CD4-positive, CD25-positive, alpha-beta regulatory T cell (primary cell): Measurements from ENCODE around the gene TAS2R31. TPM values are rescaled to one million over a fixed set of nuclear protein-coding genes. Genes with fewer than 3 reads are reported as not detected.
A peak's percentile ranks its signal among the peaks of the same experiment; 100 is the strongest.

Experiments used
- ATAC-seq, 2 donors: fragments of 150-1000 bp; cut with Tn5 transposase; one replicate each; pipeline ENCODE4 v1.10.0; 2021; ENCODE audit warnings: low read depth in 2 of 2, moderate number of reproducible peaks in 2 of 2, moderate library complexity in 1 of 2
- DNase-seq, 3 donors: peaks; one replicate each; pipeline versions ENCODE4 v3.0.0 to v3.0.0-alpha.2; 2012 to 2022; ENCODE audit warnings: mixed read lengths in 1 of 3
- H3K27ac ChIP-seq: one replicate; pipeline ENCODE4 v1.7.0; 2013; ENCODE audit warnings: mild to moderate bottlenecking, low read length; ENCODE audit not compliant: insufficient read depth, poor library complexity, severe bottlenecking
- H3K27me3 ChIP-seq: one replicate; pipeline ENCODE4 v1.7.0; 2013; ENCODE audit warnings: low read length; ENCODE audit not compliant: control insufficient read depth, insufficient read depth
- H3K36me3 ChIP-seq: one replicate; pipeline ENCODE4 v1.7.0; 2013; ENCODE audit warnings: mild to moderate bottlenecking, low read length, moderate library complexity; ENCODE audit not compliant: control insufficient read depth, insufficient read depth
- H3K4me1 ChIP-seq: 2 replicates; pipeline ENCODE4 v1.7.0; 2013; ENCODE audit warnings: mild to moderate bottlenecking, low read length; ENCODE audit not compliant: insufficient read depth, control insufficient read depth, poor library complexity, severe bottlenecking
- H3K4me3 ChIP-seq: one replicate; pipeline ENCODE4 v1.7.0; 2013; ENCODE audit warnings: low read depth, mild to moderate bottlenecking, low read length, moderate library complexity
- H3K9me3 ChIP-seq, 2 experiments: 1 replicate in 1 of 2; 2 replicates in 1 of 2; pipeline ENCODE4 v1.7.0; 2013; ENCODE audit warnings: low read length in 2 of 2, mild to moderate bottlenecking in 1 of 2, moderate library complexity in 1 of 2; ENCODE audit not compliant: control insufficient read depth in 2 of 2
- H3K27ac Mint-ChIP-seq, 3 donors: one replicate each; pipeline ENCODE4 v1.8.0; 2020 to 2022; ENCODE audit warnings: mild to moderate bottlenecking in 3 of 3, mixed read lengths in 3 of 3, moderate library complexity in 2 of 3
- H3K27me3 Mint-ChIP-seq: one replicate; pipeline ENCODE4 v1.8.0; 2022; ENCODE audit warnings: mild to moderate bottlenecking, mixed read lengths
- H3K36me3 Mint-ChIP-seq: one replicate; pipeline ENCODE4 v1.8.0; 2020; ENCODE audit warnings: mixed read lengths
- H3K4me1 Mint-ChIP-seq, 4 donors: one replicate each; pipeline ENCODE4 v1.8.0; 2020 to 2022; ENCODE audit warnings: mixed read lengths in 4 of 4, mild to moderate bottlenecking in 1 of 4
- H3K4me3 Mint-ChIP-seq, 4 donors: one replicate each; pipeline ENCODE4 v1.8.0; 2020 to 2022; ENCODE audit warnings: mild to moderate bottlenecking in 4 of 4, mixed read lengths in 4 of 4, moderate library complexity in 3 of 4
- H3K9me3 Mint-ChIP-seq, 7 donors: one replicate each; pipeline ENCODE4 v1.8.0; 2020 to 2022; ENCODE audit warnings: mixed read lengths in 7 of 7, mild to moderate bottlenecking in 3 of 7, moderate library complexity in 2 of 7
- polyA plus RNA-seq, 4 donors: library from polyadenylated mRNA; unstranded; fragments of 300-500 nt; fragmentation: Illumina TruSeq; gene quantifications; one replicate each; pipeline ENCODE4 v1.2.3, GENCODE V29; 2021
- total RNA-seq: library from RNA; stranded (reverse); gene quantifications from one replicate; pipeline ENCODE4 v1.2.3, GENCODE V29; 2022

Gene TAS2R31
- total and polyA plus RNA-seq, 5 donors from 2014 or later: 0.17 to 4.2 (median 0.52) TPM; not detected in 1

DNA sequence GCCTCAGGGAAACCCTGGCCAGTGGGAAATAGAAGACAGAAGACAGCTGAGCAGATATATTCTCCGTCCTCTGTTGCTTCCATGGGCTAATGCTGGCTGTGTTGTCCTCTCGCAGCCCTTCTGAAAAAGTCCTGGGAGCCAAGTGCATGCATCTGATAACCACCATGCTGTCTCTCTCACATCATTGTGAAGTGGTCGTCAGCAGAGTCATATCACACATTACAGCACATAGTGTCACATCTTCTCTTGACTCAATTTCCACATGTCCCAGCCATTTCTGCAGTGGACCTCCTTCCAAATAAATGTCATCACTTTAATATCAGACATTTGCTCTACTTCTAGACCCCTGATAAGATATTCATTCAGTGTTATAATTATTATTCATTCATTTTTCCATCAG, 36.9 kb downstream of the TAS2R31 start:
- Histone ChIP-seq H3K27me3 (no peaks in the 10 kb centered on the region), H3K27ac (no peak overlapping the region), H3K9me3 (peaks cover 0 to 3% of the 10 kb centered on the region in 2 experiments), H3K36me3 (peaks cover 5% of the 10 kb centered on the region), H3K4me3 (no peak overlapping the region), H3K4me1 (no peaks in the 10 kb centered on the region)
- H3K27me3 Mint-ChIP-seq: no peaks in the 10 kb centered on the region
- H3K36me3 Mint-ChIP-seq: peaks cover 32% of the 10 kb centered on the region
- H3K27ac Mint-ChIP-seq: no peak overlapping the region
- DNase-seq: no peak
- H3K4me3 Mint-ChIP-seq: no peak overlapping the region
- ATAC-seq: no peak
- peaks cover 0 to 9% (median 2%) of the 10 kb centered on the region in 4 donors for H3K4me1 Mint-ChIP-seq
- peaks cover 0 to 3% (median 0%) of the 10 kb centered on the region in 7 donors for H3K9me3 Mint-ChIP-seq

DNA sequence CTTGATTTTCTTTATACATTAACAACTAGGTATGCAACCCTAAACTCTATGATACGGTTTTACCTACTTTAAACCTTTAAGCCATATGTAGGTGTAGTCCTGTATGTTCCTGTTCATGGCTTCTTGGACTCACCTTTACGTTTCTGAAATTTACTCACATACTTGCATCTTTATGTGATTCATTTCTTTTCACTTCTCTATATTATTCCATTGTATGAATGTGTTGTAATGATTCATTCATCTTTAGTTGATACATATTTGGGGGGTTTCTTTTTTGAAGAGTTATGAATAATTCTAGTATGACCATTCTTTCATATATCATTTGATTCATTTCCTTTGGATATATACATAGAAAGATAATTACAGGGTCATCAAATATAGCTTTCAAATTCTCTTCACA, 42.1 kb downstream of the TAS2R31 start:
- Histone ChIP-seq H3K4me1 (no peaks in the 10 kb centered on the region), H3K27ac (no peak overlapping the region), H3K4me3 (no peak overlapping the region), H3K27me3 (no peaks in the 10 kb centered on the region), H3K9me3 (peaks cover 0 to 3% of the 10 kb centered on the region in 2 experiments), H3K36me3 (peaks cover 2% of the 10 kb centered on the region)
- Mint-ChIP-seq H3K9me3 (peaks cover 0 to 3% (median 0%) of the 10 kb centered on the region in 7 donors), H3K4me1 (peaks cover 0 to 17% (median 12%) of the 10 kb centered on the region in 4 donors), H3K36me3 (peaks cover 20% of the 10 kb centered on the region), H3K4me3 (no peak overlapping the region), H3K27ac (no peak overlapping the region), H3K27me3 (no peaks in the 10 kb centered on the region)
- no peak for DNase-seq
- no peak for ATAC-seq

GRCh38 chr12:10986812-10987211, 44.4 kb downstream of the TAS2R31 start, which contains the start of gene TAS2R50:
TSS of gene TAS2R50 (minus strand) at chr12:10986912. CDS start at chr12:10986860, 52 bp downstream.
- ATAC-seq: no peak
- Mint-ChIP-seq H3K27ac (no peak within 1 kb of the TSS), H3K4me3 (peak within 1 kb of the TSS in 1 of 4 donors; percentile 55), H3K36me3 (peaks cover 14% of the 10 kb centered on the region), H3K4me1 (peaks cover 6 to 34% (median 30%) of the 10 kb centered on the region in 4 donors), H3K27me3 (no peaks in the 10 kb centered on the region), H3K9me3 (peaks cover 0 to 3% (median 0%) of the 10 kb centered on the region in 7 donors)
- DNase-seq: no peak
- Histone ChIP-seq H3K9me3 (peaks cover 0 to 3% of the 10 kb centered on the region in 2 experiments), H3K27me3 (no peaks in the 10 kb centered on the region), H3K4me3 (no peak within 1 kb of the TSS), H3K27ac (no peak within 1 kb of the TSS), H3K4me1 (peaks cover 14% of the 10 kb centered on the region), H3K36me3 (no peaks in the 10 kb centered on the region)

- Histone ChIP-seq H3K4me1 (peaks cover 17% of the 10 kb centered on the region), H3K27ac (no peak overlapping the region), H3K27me3 (no peaks in the 10 kb centered on the region), H3K36me3 (no peaks in the 10 kb centered on the region), H3K4me3 (peak overlapping the region; percentile 61), H3K9me3 (no peaks in the 10 kb centered on the region)
- H3K27me3 Mint-ChIP-seq: no peaks in the 10 kb centered on the region
- no peaks in the 10 kb centered on the region for H3K36me3 Mint-ChIP-seq
- peak overlapping the region in 2 of 4 donors; percentile 5 to 16 for H3K4me3 Mint-ChIP-seq
- no peak overlapping the region for H3K27ac Mint-ChIP-seq
- no peaks in the 10 kb centered on the region for H3K9me3 Mint-ChIP-seq
- ATAC-seq (peak; percentile 73 to 85), DNase-seq (peak in 2 of 3 donors; percentile 81 to 82)
- H3K4me1 Mint-ChIP-seq: peaks cover 11 to 56% (median 41%) of the 10 kb centered on the region in 4 donors
Observed at GRCh38 chr12:10982244-10982643, 49.0 kb downstream of the TAS2R31 start.

Other genes with a start within 250 kb of the TAS2R31 start
- gene TAS2R7, start 228.8 kb downstream of the TAS2R31 start, total RNA-seq: not detected
- not detected for gene TAS2R7, start 228.8 kb downstream of the TAS2R31 start, polyA plus RNA-seq
- not detected for gene TAS2R8, start 224.1 kb downstream of the TAS2R31 start, total RNA-seq
- gene TAS2R8, start 224.1 kb downstream of the TAS2R31 start, polyA plus RNA-seq: not detected
- gene TAS2R9, start 221.2 kb downstream of the TAS2R31 start, total RNA-seq: not detected
- under 1 TPM in 1 of 4 donors, not detected in 3; 0.22 TPM for gene TAS2R9, start 221.2 kb downstream of the TAS2R31 start, polyA plus RNA-seq
- gene TAS2R10, start 205.0 kb downstream of the TAS2R31 start, total RNA-seq: not detected
- gene TAS2R10, start 205.0 kb downstream of the TAS2R31 start, polyA plus RNA-seq: not detected
- gene PRR4, start 181.9 kb downstream of the TAS2R31 start, total RNA-seq: 1.6 TPM
- 1 to 10 TPM in 2 of 4 donors, under 1 TPM in 2; 0.51 to 2.4 (median 1.0) TPM for gene PRR4, start 181.9 kb downstream of the TAS2R31 start, polyA plus RNA-seq
- gene PRH1, start 147.2 kb downstream of the TAS2R31 start, total RNA-seq: 26.9 TPM
- 10 to 100 TPM in 2 of 4 donors, 1 to 10 TPM in 2; 7.1 to 13.5 (median 8.8) TPM for gene PRH1, start 147.2 kb downstream of the TAS2R31 start, polyA plus RNA-seq
- gene TAS2R13, start 121.8 kb downstream of the TAS2R31 start, total RNA-seq: 1.4 TPM
- gene TAS2R13, start 121.8 kb downstream of the TAS2R31 start, polyA plus RNA-seq: not detected
- gene PRH2, start 102.2 kb downstream of the TAS2R31 start, total RNA-seq: not detected
- not detected for gene PRH2, start 102.2 kb downstream of the TAS2R31 start, polyA plus RNA-seq
- 2.5 TPM for gene TAS2R14, start 92.1 kb downstream of the TAS2R31 start, total RNA-seq
- under 1 TPM; 0.26 to 0.96 (median 0.80) TPM for gene TAS2R14, start 92.1 kb downstream of the TAS2R31 start, polyA plus RNA-seq
- 1.6 TPM for gene TAS2R50, start 44.5 kb downstream of the TAS2R31 start, total RNA-seq
- not detected for gene TAS2R50, start 44.5 kb downstream of the TAS2R31 start, polyA plus RNA-seq
- gene TAS2R20, start 33.1 kb downstream of the TAS2R31 start, total RNA-seq: 2.2 TPM
- gene TAS2R20, start 33.1 kb downstream of the TAS2R31 start, polyA plus RNA-seq: under 1 TPM in 2 of 4 donors, not detected in 2; 0.12 to 0.39 TPM
- gene TAS2R19, start 8.8 kb downstream of the TAS2R31 start, total RNA-seq: 1.2 TPM
- under 1 TPM in 2 of 4 donors, not detected in 2; 0.32 to 0.73 TPM for gene TAS2R19, start 8.8 kb downstream of the TAS2R31 start, polyA plus RNA-seq
- 2.8 TPM for gene TAS2R46, start 30.9 kb upstream of the TAS2R31 start, total RNA-seq
- gene TAS2R46, start 30.9 kb upstream of the TAS2R31 start, polyA plus RNA-seq: under 1 TPM in 1 of 4 donors, not detected in 3; 0.26 TPM
- 0.79 TPM for gene TAS2R43, start 60.9 kb upstream of the TAS2R31 start, total RNA-seq
- not detected for gene TAS2R43, start 60.9 kb upstream of the TAS2R31 start, polyA plus RNA-seq
- gene TAS2R30, start 103.2 kb upstream of the TAS2R31 start, total RNA-seq: 7.2 TPM
- not detected for gene TAS2R30, start 103.2 kb upstream of the TAS2R31 start, polyA plus RNA-seq
- 9.3 TPM for gene SMIM10L1, start 139.8 kb upstream of the TAS2R31 start, total RNA-seq
- gene SMIM10L1, start 139.8 kb upstream of the TAS2R31 start, polyA plus RNA-seq: 10 to 100 TPM in 2 of 4 donors, 1 to 10 TPM in 2; 6.3 to 15.1 (median 10.0) TPM
- not detected for gene TAS2R42, start 155.5 kb upstream of the TAS2R31 start, total RNA-seq
- not detected for gene TAS2R42, start 155.5 kb upstream of the TAS2R31 start, polyA plus RNA-seq
- gene PRB3, start 238.3 kb upstream of the TAS2R31 start, total RNA-seq: not detected
- under 1 TPM in 1 of 4 donors, not detected in 3; 0.17 TPM for gene PRB3, start 238.3 kb upstream of the TAS2R31 start, polyA plus RNA-seq